DOHH2 (cell line): ENCODE data around the gene KCNQ1.

Experiments used
- EZH2phosphoT487 ChIP-seq: fragments of 200-600 bp; sonication (generic); IDR thresholded peaks from 2 replicates; pipeline ENCODE4 v1.6.1; 2017; ENCODE audit warnings: borderline replicate concordance, mild to moderate bottlenecking, antibody characterized with exemption, low read length, moderate library complexity, mixed read lengths
- TF ChIP-seq, protein P1 (sequence below): fragments of 200-600 bp; sonication (generic); IDR thresholded peaks from one replicate; pipeline ENCODE4 v1.5.1; 2014; ENCODE audit warnings: antibody characterized with exemption, mild to moderate bottlenecking, low read depth, low read length; ENCODE audit not compliant: poor library complexity, severe bottlenecking

DNA sequence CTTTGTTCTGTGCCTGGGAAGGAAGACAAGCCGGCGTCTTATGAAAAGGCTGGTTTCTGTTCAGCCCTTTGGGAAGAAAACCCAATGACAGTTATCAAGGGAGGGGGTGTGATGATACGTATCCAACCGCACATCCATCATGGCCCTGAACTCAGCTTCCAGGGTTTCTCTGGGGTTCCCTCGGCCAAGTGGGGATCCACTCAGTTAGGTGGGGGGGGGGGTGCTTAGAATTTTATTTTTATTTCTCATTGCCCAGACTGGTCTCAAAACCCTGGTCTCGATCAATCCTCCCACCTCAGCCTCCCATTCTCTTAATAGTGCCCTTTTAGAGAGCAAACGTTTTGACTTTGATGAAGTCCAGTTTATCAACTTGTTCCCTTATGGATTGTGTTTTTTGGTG lies 25.7 kb downstream of the KCNQ1 start:
- TF ChIP-seq, protein P1, sequence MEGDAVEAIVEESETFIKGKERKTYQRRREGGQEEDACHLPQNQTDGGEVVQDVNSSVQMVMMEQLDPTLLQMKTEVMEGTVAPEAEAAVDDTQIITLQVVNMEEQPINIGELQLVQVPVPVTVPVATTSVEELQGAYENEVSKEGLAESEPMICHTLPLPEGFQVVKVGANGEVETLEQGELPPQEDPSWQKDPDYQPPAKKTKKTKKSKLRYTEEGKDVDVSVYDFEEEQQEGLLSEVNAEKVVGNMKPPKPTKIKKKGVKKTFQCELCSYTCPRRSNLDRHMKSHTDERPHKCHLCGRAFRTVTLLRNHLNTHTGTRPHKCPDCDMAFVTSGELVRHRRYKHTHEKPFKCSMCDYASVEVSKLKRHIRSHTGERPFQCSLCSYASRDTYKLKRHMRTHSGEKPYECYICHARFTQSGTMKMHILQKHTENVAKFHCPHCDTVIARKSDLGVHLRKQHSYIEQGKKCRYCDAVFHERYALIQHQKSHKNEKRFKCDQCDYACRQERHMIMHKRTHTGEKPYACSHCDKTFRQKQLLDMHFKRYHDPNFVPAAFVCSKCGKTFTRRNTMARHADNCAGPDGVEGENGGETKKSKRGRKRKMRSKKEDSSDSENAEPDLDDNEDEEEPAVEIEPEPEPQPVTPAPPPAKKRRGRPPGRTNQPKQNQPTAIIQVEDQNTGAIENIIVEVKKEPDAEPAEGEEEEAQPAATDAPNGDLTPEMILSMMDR: no peak
- TF ChIP-seq EZH2phosphoT487: no peak
